Mammary microvascular endothelial cell (primary cell): ENCODE measurements around the gene TIRAP. TPM values are rescaled to one million over a fixed set of nuclear protein-coding genes. Genes with fewer than 3 reads are reported as not detected.

ENCODE experiments used
- total RNA-seq: library from RNA; depleted of rRNA; stranded (reverse); fragments of >200 nt; gene quantifications from 2 replicates; pipeline ENCODE4 v1.2.3, GENCODE V29; 2015

The TIRAP gene, protein sequence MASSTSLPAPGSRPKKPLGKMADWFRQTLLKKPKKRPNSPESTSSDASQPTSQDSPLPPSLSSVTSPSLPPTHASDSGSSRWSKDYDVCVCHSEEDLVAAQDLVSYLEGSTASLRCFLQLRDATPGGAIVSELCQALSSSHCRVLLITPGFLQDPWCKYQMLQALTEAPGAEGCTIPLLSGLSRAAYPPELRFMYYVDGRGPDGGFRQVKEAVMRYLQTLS
- 4.6 and 5.2 TPM in 2 replicates for total RNA-seq

GRCh38 chr11:126282736-126283591 lies at the start of gene TIRAP:
Gene TIRAP (plus strand): TSS chr11:126283093. CDS start chr11:126290895, 7,802 bp downstream.

DNA sequence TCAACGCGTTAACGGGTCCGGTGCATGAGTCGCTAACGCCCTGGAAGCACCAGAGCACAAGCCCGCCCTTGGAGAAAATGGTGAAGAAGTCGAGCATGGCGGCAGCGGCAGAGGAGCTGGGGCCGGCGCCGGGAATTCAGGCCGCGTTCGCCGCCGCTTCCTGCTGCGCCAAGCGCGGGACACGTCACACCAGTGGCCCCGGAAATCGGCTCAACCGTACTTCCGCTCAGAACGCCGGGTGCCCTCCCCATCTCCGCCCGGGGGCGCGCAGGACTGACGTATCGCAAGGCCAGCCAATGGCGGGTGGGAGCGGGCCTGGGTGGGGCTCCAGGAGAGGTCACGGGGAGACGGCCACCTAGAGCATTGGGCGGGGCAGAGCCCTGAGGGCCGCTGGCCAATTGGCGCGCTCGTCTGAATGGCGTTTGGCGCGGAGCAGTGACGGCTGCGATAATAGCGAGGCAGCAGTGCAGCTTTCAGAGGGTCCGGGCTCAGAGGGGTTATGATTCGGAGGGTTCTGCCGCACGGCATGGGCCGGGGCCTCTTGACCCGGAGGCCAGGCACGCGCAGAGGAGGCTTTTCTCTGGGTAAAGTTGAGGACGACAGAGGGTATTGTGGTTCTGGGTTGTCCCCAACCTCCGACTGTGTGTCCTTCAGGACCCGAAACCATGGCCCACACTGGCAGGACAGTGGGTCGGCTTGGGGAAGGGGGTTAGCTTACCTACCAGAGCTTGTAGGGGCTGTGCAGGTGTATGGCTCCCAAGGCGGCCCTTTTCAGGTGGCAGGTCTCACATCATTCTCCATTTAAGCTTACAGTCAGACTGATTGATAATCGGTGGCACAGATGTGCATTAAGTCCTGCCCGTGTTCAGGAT lies 13.9 kb upstream of the TIRAP start, which contains the start of the genes FOXRED1 and SRPRA:
TSS of gene FOXRED1 (plus strand) at position 447 of the 872 bp plus-strand sequence. CDS start at position 500, 53 bp downstream.
TSS of gene SRPRA (minus strand) at position 188 of the 872 bp plus-strand sequence. CDS start at position 97, 91 bp downstream.

DNA sequence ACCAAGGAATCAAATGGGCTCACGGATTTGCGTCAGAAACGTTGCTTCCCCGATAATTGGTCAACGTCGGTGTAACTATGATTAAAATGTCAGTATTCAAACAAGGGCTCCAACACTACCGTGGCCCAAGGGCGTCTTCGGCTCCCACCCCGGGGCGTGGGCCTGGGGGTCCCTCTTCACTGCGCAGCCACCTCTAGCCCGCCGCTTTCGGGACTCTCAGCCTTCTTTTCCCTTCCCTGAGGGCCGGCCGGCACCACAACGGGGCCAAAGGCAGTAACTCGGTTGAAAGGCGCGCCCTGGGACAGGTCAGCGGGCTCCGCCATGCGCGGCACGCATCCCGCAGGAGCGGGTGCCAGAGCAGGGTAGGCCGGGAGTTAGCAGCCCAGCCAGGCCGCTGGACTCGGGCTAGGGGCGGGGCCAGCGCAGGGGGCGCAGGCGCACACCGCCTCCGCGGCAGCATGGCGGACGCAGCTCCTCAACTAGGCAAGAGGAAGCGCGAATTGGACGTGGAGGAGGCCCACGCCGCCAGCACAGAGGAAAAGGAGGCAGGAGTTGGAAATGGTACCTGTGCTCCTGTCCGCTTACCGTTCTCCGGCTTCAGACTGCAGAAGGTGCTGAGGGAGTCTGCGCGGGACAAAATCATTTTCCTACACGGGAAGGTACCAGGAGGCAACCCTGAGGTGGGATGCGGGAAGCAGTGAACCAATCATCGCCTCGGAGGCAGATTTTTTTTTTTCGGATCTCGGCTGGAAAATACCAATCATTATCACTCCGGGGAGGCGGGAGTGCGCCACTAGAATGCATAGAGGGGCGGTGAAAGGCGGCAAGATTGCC lies 20.9 kb downstream of the TIRAP start, which contains the start of gene DCPS:
TSS of gene DCPS (plus strand) at position 438 of the 834 bp plus-strand sequence. CDS start at position 459, 21 bp downstream.

Other genes starting within 250 kb of the TIRAP start
- 0.67 and 1.7 TPM in 2 replicates for gene CDON, start 220.2 kb upstream of the TIRAP start, total RNA-seq
- gene RPUSD4, start 71.4 kb upstream of the TIRAP start, total RNA-seq = 14.6 and 15.0 TPM in 2 replicates
- gene FAM118B, start 71.3 kb upstream of the TIRAP start, total RNA-seq = 23.8 and 30.2 TPM in 2 replicates
- gene SRPRA, start 14.2 kb upstream of the TIRAP start, total RNA-seq = 107 and 109 TPM in 2 replicates
- gene FOXRED1, start 13.9 kb upstream of the TIRAP start, total RNA-seq = 17.4 and 25.7 TPM in 2 replicates
- gene DCPS, start 21.0 kb downstream of the TIRAP start, total RNA-seq = 31.0 and 33.1 TPM in 2 replicates
- 15.3 and 23.1 TPM in 2 replicates for gene ST3GAL4, start 72.6 kb downstream of the TIRAP start, total RNA-seq